Stimulated activated CD8-positive, alpha-beta memory T cell treated with anti-CD3 and anti-CD28 coated beads, Interleukin-15, amount 100 ng/mL, for 24 hours (primary cell): ENCODE results near the gene TMEM132D.
"Not testable (repeated sequence)": the region's sequence is repeated elsewhere in the genome, so short reads cannot be mapped to it uniquely, and the experiment has no call there.

ENCODE experiments used
- DNase-seq: peaks from one replicate; pipeline ENCODE4 v3.0.0-alpha.2; 2020; ENCODE audit warnings: low read depth

Gene TMEM132D

DNA sequence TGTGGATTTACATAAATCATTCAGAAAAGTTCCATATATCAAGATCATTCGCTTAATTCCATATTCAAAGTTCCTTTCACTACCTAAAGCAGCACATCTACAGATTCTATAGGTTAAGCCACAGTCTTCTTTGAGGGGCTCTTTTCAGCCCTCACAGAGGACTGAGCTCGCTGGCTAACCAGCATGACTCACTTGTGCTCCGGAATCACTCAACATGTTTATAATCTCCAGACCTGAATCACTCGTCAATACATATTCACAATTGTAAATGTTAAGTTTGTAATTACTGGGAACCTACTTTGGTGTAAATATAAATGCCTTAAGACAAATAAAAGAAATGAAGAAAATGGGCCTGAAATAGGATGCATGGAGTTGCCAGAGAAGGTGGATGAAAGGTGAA lies 315.7 kb downstream of the TMEM132D start:
- no peak for DNase-seq

DNA sequence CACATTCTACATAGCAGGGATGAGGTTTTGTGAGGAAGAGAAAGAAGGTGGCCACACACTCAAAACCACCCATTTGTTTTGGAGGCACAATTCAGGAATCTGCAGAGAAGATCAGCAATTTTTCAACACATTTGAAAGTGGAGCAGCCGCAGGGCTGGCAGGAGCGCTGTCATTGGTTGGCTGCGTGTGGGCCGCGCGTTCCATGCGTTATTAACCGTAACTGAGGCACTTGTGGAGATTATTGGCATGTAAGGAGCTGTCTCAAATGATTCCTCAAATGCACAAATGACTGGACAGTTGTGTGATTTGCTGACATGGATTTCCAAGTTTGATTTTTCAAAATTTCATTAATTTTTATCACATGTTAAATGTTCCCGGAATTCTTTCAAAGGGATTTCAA lies 318.5 kb downstream of the TMEM132D start:
- no peak for DNase-seq

- no peak for DNase-seq
Measured at GRCh38 chr12:129579879-129580278, 323.9 kb downstream of the TMEM132D start.

GRCh38 chr12:129571901-129572494 lies 331.8 kb downstream of the TMEM132D start:
- DNase-seq, result no peak

GRCh38 chr12:129570796-129571400 lies 332.9 kb downstream of the TMEM132D start:
- DNase-seq, result no peak

DNA sequence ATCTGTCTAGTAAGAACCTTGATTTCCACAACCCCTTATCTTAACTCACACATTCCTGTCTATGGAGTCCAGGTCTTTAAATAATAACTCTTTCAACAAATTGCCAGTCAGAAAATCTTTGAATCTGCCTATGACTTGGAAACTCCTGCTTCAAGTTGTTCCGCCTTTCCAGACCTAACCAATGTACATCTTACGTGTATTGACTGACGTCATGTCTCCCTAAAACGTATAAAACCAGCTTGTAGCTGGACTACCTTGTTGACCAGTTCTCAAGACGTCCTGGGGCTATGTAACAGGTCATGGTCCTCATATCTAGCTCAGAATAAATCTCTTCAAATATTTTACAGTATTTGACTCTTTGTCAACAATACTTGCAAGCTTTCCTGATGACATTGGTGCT lies 337.0 kb downstream of the TMEM132D start:
- DNase-seq, result no peak

- no peak for DNase-seq
Measured at GRCh38 chr12:129564768-129565167, 339.1 kb downstream of the TMEM132D start.

- no peak for DNase-seq
Measured at GRCh38 chr12:129563266-129563665, 340.6 kb downstream of the TMEM132D start.

GRCh38 chr12:129561304-129561703 lies 342.5 kb downstream of the TMEM132D start:
- no peak for DNase-seq

GRCh38 chr12:129559776-129560175 lies 344.0 kb downstream of the TMEM132D start:
- DNase-seq, result no peak

- DNase-seq, result no peak
Measured at GRCh38 chr12:129558036-129558435, 345.8 kb downstream of the TMEM132D start.

DNA sequence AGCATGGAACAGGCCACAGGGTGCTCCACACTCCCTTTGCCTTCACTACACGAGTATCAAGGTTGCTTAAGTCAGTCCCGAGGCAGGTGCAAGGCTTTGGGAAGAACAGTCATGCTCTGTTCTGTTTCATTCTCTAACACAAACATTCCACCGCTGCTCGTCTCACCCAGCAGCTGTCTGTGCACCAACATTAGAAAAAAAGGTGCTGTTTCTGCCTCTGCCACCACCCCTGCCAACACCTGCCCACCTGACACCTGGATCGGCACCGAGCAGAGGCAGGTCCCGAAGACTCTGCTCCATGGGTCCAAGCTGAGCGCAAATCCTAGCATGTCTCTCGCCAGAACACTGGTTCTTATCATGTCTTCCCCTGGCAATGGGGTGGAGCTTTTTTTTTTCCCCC lies 347.7 kb downstream of the TMEM132D start:
- DNase-seq, result no peak

- DNase-seq, result no peak
Measured at GRCh38 chr12:129552996-129553750, 350.7 kb downstream of the TMEM132D start.

- DNase-seq, result no peak
Measured at GRCh38 chr12:129551441-129551840, 352.4 kb downstream of the TMEM132D start.

DNA sequence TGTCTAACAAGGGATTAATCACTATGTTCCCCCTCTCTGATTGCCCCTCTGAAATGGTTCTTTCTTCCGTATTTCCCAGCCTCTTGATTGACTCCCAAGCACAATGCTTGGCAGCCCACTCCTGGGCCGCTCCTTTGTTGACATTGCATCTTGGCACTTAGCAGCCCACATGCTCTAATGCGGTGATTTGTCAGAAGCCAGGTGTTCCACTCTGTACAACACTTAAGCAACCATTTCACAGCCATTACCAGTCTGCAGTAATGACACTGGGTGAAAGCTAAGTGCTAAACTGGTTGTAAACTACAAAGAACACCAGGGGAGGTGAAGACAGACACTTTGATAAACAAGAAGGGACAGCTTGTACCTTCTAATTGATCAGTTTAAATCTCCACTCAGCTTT lies 353.5 kb downstream of the TMEM132D start:
- DNase-seq, result no peak

- no peak for DNase-seq
Measured at GRCh38 chr12:129549656-129550055, 354.2 kb downstream of the TMEM132D start.

- DNase-seq, result not testable (repeated sequence)
Measured at GRCh38 chr12:129549020-129549419, 354.8 kb downstream of the TMEM132D start.

DNA sequence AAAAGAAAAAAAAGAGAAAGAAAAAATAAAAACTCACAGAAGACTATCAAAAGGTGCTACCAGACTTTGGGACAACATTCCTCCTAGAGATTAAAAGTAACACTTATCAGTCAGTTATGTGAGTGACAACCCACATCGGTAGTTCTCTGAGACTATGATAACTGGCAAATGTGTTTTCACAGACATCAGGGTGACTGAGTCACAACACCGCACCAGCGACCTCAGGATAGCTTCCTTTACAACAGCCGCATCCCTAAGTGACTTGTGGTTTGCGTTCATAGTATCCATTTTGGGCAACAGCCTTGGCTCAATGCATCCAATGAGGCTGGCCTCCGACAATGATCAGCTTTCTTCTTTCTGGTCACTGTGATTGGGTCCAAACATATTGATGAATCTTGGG lies 359.1 kb downstream of the TMEM132D start:
- no peak for DNase-seq

GRCh38 chr12:129540954-129541353 lies 362.9 kb downstream of the TMEM132D start:
- no peak for DNase-seq

GRCh38 chr12:129540249-129540648 lies 363.6 kb downstream of the TMEM132D start:
- no peak for DNase-seq

DNA sequence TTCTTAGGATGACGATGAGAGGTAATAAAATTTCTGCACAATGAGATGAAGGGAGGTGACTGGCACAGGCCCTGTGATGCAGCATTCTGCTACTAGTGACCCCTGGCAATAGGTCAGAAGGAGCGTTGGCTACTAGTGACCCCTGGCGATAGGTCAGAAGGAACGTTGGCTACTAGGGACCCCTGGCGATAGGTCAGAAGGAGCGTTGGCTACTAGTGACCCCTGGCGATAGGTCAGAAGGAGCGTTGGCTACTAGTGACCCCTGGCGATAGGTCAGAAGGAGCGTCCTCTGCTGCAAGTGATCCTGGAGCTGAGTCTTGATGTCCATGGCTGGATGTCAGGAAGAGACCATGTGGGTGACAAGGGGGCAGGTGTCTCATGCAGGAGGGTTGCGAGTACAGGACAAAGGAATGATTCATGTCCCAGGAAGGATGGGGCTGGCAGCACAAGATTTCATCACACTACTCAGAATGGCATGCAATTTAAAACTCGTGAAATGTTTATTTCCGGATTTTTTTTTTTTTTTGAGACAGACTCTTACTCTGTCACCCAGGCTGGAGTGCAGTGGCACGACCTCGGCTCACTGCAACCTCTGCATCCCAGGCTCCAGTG lies 365.0 kb downstream of the TMEM132D start:
- DNase-seq, result not testable (repeated sequence)

DNA sequence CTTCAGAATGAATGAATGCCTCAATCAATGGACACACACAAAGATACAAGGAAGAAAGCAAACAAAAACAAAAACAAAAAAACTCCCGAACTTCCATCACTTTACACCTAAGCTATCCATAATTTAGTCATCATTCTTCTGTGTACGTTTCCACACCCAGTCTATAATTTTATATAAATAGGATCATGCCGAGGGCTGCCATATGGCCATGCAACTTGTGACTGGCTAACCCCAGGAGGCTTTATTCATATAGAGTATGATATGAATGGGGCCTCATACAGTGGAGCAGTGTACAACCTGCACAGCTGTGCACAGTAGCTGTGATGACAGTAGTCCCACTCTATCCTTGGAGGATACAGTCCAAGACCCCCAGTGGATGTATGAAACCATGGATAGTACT lies 365.7 kb downstream of the TMEM132D start:
- no peak for DNase-seq
